Superior temporal gyrus (tissue), 1 donor: ENCODE data around the gene CDV3.

ENCODE experiments used
- DNase-seq: peaks from one replicate; pipeline ENCODE4 v3.0.0-alpha.2; 2016; ENCODE audit errors: extremely low spot score

Gene CDV3

DNA sequence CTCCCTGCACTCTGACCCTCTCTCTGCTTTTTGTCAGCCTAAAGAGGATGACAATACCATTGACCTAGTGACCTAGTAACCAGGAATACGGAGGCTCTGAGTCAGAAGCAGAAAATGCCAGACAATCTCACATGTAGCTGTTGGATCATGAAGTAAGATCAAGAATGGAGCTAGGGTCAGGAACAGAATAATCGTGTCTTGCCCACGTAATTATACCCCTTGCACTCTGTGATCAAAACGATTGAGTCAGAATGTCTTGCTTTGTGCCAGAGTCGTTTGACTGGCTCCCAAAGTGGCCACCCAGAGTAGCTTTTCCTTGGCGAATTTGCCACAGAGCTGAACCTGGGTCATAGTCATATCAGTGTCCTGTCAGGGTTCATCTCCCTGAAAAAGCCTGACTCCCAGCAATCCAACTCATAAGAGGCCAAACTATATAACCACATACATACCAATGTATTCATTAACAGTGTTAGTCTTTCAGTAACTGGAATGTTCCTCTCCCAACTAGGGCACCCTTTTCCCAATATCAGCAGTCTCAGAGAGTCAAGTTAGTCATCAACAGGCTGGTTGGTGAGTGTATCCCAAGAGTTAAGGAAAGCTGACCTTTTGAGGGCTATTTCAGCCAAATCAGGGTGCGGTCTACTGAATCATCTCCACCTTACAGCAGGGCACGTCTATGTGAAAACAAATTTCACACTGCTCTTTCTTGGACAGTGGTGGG is 5.0 kb upstream of the CDV3 start:
- DNase-seq, result no peak

DNA sequence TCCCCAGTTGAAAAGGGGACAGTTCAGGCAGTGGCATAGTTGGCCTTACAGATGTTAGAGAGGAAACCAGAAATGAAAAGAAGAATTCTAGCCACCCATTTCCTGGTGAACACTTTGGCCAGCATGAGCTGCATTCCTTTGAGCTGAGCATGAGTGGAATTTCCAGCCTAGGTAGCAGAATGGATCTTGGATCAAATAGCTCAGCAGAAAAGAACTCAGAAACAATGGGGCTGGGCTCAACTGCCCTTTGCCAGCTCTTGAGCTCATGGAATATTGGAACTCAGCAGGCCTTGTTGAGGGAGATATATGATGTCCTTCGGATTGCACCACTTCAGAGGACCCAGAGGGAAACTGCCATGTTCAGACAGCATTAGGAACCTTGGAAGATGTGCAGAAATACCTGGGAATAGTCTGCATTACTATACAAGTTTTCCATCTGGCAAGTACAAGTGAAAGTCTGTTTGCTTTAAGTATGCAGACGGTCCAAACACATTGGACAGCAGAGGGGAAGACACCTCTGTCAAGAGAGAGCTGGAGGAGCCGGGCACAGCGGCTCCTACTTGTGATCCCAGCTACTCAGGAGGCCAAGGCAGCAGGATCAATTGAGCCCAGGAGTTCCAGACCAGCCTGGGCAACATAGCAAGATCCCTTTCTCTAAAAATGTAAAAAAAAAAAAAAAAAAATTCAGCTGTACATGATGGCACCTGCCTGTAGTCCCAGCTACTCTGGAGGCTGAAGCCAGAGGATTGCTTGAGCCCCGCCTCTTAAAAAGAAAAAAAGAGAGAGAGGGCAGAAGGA is 3.1 kb upstream of the CDV3 start:
- no peak for DNase-seq

DNA sequence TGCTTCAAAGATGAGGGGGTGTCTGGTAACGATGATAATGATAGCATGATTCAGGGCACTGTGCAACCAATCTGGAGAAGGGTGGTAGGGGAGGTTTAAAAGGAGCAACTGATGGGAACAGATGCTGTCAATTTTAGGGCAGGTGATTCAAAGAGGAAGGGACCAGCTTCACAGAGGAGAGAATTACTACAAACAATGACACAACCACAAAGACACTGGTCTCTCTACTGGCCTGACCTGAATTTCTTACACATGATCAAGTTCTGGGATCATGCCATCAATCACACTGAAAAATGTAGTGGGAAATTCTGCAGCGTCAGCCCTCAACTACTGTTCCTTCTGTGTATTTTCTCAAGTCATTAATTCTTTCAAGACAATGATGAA is 2.6 kb upstream of the CDV3 start:
- DNase-seq, result no peak

DNA sequence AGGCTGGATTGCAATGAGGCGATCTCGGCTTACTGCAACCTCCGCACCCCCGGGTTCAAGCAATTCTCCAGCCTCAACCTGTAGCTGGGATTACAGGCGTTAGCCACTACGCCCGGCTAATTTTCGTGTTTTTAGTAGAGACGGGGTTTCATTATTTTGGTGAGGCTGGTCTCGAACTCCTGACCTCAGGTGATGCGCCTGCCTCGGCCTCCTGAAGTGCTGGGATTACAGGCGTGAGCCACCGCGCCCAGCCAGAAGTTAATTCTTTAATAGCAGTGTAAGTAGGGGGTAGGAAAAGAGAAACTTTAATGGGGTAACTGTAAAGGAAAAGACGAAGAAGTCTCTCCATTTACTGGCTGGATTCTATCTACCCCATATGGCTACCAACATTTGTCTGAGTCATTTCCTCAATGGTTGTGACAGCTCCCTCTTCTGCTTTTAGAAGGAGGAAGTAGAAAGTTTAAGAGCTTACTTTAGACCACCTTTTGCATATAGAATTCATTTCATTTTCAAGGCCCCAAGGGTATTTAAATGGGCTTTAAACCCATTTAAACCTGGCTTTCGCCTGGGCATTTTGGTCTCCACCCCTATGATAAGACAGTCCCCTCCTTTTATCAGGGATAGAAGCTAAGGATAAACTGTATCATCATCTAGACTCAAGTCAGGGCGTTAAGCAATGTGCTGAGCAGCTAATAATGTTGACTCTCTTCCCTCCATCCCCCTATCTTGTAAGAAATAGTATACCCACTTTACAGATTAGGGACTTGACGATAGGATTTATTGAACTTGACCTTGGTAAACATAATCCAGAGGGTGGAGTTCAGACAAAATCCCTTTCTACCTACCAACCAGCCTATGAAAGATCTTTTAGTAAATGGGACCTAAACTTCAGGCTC is 1.1 kb upstream of the CDV3 start:
- DNase-seq, result no peak

DNA sequence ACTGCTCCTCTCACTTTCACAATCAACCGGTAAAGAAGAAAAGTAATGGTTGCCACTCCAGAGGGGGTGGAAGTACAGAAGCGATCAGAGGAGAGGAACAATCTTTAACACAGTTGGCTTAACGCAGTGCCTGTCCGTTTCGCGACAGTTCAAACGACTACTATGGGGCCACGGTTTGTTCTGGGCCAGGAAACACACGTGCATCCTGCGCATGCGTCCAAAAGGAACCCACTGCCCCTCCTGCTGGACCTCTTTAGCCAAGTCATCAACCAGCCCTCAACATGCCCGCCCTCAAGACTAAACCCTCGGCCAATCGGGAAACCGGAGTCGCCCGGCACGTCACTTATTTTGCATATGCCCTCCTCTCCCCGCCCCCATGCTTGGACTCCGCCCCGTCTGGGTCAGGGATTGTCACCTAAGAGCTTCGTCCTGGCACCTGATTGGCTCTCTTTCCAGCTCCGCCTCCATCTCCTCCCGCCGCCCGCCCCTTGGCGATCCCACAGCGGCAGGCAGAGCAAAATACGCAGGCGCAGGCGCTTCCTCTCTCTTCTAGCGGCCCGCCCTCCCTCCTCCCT is 345 bp upstream of the CDV3 start:
- DNase-seq, result peak; percentile 100

DNA sequence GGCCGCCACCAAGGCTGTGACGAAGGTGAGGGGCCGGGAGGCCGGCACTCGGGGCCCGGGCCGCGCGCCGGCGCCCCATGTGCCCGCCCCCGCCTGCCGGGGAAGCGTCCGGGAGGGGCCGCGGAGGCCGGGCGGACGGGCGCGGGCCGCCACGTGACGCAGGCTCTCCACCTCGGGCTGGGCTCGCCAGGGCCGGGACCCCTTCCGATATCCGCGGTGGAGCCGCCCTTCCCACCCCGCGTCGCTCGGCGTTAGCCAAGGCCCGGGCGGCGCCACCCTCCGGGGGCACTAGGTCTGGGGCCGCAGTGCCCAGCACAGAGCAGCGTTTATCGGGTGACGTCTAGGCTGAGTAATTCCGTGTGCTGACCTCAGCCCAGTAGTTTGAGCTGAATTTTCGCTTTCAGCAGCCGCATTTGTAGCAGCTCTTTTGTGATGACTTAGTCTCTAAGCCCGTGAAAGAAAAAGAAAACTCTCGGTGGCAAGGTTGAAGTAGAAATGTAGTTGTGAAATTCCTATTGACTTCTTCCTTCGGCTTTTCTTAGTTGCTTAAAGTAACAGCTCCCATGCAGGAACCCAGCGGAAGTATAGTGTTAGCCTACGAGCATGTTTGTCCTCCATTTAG is 885 bp downstream of the CDV3 start:
- peak; percentile 69 for DNase-seq

DNA sequence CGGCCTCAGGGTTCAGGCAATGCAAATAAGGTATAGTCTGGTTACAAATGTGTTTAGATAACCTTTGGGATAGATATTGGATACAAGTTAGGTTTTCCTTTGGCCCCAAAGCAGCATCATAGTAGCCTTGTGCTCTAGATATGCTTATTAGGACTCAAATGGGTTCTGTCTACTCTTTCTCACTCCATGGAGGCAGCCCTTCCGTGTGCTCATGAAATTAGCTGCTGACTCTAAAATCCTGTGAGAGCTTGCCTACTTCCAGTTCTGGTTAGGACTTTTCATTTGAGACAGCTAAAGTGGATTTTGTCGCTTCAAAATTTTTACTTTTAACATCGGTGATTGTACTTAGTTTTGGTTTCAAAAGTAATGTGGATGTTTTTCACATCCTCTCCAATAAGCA is 1.6 kb downstream of the CDV3 start:
- DNase-seq, result peak; percentile 14

DNA sequence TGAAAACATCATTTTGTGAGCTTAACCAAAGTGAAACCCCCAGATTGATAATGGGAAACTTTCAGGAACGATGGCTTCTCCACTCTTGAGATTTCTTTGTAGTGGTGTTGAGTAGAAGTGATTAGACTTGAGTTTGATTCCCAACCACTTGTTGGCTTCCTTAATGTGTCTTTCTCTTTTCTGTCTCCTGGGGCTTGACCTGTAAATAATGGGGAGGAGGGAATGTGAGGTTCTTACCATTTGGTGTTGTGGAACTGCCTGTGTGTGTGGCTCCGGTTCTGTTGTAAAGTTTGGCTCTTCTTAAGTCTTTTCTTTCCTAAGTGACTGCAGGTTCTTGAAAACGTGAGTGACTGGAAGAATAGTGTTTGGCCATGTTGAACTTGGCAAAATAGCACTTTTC is 2.7 kb downstream of the CDV3 start:
- no peak for DNase-seq

DNA sequence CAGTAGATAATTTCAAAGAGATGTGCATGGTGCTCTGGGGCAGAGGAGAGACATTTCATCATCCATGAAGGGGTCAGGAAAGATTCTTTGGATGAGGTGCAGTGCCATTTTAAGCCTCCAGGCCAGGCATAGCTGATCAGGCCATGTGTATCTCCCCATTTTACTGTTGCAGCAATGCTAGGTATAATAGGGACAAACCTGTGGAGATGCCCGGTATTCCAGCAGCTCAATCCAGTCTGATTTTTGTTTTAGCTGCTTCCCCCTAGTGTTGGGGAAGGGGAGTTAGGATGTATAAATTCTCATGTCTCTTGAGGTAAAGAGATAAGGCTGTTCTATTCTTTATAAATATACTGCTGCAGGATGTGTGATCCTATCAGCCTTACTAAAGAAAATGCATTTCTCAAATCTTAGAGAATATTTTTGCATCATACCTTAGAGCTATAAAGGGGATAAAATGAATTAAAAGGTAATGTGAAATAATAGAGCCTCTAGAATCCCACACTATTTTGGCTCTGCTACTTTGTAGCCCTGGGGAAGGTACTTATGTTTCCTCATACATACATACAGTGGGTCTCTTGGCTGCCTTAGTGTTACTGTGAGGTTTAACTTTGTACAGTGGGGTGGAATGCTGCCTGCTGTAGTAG is 5.2 kb downstream of the CDV3 start:
- DNase-seq, result no peak

DNA sequence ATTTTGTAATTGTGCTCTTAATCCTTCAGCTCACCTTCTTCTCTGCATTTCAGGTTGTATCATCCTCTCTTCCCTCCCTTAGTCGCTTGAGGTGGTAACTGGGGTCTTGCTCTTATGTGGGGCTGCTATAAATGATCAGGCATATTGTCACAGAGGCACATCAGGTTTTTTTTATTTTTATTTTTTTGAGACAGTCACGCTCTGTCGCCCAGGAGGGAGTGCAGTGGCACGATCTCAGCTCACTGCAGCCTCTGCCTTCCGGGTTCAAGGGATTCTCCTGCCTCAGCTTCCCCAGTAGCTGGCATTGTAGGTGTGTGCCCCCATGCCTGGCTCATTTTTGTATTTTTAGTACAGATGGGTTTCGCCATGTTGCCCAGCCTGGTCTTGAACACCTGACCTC is 9.9 kb downstream of the CDV3 start:
- no peak for DNase-seq

DNA sequence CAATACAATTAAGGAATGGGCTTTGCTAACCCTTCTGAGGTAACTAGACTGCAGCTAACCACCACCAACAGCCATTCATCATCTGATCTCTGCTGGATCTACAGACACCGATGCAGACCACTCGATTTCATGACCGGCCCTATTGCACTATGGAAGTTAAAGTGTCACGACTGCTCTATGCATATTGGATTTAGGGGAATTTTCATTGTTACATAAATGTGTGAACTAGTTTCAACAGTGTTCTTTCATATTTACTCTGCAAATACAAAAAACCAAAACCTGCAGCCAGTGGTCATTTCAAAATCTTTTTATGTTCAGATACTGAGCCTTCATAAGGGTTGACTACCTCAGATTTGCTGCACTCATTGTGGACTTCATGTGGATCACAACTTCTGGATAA is 14.5 kb downstream of the CDV3 start:
- no peak for DNase-seq

DNA sequence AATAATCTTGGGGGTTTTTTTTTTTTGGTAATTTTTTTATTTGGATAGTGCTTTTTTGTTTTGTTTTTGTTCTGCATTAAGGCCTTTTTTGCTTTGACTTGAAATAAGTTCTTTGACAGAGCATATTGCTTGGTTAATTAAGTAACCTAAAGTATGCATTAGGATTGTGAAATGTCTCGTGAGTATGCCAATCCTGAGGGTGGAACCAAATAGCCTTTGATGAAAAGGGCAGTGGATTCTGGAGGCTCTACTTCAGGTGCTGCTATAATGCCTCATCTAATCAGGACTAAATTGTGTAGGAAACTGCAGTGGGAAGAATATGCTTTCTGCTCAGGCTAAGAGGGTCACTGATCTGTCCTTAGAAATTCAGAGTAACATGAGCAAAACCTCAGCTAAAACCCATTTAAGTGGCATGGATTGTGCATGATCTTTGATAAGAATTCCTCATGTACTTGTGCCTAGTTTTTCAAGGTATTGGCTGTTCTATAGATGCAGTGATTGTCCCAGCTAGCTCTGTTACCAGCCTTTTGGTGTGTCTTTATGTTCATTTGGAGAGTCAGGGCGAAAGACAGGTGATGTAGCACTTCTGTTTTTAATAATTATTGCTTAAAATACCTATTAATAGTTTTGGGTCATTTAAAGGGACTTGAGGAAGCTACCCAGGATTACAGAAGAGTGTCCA is 15.4 kb downstream of the CDV3 start:
- no peak for DNase-seq

DNA sequence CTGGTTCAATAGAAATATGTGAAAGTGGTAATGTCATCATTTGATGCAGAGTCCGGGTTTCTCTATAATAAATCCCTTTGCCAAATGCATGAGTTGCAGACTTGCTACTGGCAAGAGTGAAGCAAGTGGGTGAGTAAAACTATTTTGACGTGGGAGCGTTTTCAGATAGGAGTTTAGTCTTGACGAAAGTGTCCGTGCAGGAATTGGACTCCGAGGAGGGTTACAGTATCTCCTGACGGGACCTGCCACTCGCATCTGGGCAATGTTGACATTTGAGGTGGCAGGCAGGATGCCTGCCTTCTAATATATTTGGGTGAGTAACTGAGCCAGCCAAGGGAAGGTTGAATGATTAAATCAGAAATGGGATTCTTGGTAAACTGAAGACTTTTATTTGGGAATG is 16.0 kb downstream of the CDV3 start:
- no peak for DNase-seq

DNA sequence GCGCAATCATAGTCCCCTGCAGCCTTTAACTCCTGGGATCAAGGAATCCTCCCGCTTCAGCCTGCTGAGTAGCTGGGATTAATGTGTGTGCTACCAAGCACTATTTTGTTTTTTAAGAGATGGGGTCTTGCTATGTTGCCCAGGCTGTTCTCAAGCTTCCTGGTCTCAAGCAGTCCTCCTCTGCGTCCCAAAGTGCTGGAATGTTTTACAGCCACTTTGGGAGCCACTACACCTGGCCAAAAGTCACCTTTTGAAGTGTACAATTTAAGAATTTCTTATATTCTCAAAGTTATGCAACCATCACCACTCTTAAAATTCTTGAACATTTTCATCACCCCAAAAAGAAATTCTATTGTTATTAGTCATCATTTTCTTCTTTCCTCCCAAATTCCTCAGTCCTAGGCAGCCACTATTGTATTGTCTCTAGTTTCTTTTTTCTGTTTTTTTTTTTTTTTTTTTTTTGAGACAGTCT is 17.8 kb downstream of the CDV3 start:
- no peak for DNase-seq

DNA sequence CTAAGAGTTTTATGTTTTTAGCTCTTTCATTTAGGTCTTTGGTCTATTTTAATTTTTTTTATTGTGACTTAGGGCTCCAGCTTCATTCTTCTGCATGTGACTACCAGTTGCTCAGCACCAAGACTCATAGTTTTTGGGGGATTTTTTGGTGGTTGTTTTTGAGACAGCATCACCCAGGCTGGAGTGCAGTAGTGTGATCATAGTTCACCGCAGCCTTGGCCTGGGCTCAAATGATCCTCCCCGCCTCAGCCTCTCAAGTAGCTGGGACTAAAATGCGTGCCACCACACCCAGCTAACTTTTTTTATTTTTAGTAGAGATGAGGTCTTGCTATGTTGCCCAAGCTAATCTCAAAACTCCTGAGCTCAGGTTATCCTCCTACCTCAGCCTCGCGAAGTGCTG is 19.4 kb downstream of the CDV3 start:
- no peak for DNase-seq

DNA sequence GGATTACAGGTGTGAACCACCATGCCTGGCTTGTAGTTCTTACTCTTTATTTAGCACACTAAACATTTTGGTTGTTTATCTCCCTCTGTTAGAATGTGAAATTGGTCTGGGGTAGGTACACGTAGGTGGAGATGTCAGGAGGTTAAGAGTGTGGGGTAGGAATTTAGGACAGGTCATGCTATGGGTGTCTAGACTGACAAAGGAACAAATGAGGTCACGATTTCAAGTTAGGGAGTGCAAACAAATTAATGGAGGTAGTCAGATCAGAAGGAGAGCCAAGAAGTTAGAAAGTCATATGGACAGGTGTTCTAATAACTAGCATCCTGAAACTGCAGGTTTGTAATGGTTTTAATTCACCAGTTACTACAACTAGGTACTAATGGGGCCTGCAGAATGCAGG is 19.8 kb downstream of the CDV3 start:
- DNase-seq, result no peak

DNA sequence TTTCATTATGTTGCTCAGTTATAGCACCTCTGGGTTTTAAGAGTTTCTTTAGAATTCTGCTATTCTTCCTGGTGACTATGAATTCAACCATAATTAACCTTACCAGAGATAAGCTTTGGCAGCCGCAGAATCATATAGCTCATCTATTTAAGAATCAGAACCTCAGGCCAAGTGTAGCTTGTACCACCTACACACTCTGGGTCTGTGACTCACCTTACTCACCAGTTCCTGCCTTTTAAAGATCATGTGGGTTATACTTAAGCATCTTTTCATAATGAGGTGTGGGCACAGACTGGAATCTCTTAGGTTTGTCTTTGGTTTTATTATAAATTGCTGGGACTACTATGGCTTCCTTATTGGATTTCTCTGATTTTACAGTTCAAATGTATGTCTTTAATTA is 21.9 kb downstream of the CDV3 start:
- no peak for DNase-seq

DNA sequence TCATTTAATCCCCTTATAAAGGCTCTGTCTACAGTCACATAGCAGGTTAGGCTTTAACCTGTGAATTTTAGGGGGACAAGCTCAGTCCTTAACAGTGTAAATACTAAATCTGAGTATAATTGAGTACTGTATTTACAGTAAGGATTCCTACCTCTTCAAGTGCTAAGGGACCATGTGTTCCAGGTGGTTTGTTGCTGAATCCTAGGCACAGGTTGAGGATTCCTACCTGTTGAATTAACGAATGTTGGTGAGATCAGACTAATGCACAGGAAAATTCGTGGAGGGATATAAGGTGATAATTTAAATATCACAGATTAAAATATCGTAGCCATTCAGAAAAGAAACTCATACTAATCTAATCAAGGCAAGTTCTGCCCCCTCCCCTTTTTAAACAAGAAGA is 24.9 kb downstream of the CDV3 start:
- DNase-seq, result no peak

DNA sequence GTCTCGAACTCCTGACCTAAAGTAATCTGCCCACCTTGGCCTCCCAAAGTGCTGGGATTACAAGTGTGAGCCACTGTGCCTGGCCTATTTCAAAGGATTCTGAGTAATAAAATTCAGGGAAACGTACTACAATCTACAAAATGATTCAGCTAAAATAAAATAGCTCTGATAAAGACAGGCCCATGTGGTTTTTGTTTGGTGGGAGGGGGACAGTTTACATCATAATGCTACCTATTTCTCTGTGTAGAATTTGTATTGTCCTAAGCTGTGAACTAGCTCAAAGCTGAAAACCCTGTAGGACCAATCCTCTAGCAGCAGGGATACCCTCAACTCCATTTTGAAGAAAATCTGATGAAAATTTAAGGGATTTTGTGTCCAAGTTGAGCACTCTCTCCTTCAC is 25.8 kb downstream of the CDV3 start:
- DNase-seq, result no peak

DNA sequence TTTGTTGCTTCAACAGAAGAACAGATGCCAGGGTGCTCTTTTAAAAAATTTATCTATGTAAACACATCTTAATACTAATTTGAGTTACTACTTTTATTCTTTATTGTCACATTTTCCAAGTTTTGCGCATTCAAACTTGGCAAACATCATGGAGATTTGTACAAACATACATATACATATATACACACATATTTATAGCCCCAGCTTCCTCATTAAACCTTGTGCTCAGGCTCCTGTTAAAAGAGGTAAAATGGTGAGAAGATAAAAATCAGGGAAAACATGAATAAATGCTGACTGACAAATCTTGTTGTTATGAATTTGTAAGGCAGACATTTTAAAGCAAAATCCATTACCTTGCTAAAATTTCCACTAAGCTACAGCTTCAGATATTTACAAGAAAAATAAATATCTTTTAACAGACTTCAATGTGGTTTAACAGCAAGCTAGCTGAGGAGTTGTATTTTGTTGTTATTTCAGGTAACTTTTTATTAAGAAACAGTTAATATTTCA is 27.1 kb downstream of the CDV3 start:
- no peak for DNase-seq
